K562 (cell line): Measurements from ENCODE around the gene LRRC7. TPM values are rescaled to one million over a fixed set of nuclear protein-coding genes. Genes with fewer than 3 reads are reported as not detected.

Source experiments
- CLOCK ChIP-seq: fragments of 250-450 bp; sonication (Bioruptor Pico); IDR thresholded peaks from 2 replicates; pipeline ENCODE4 v1.4.0; 2020; ENCODE audit warnings: mild to moderate bottlenecking, moderate library complexity, borderline replicate concordance
- FOXM1 ChIP-seq, 2 experiments: fragments of 450-650 bp in 1 of 2; sonication (generic) in 1 of 2; formaldehyde crosslinking in 1 of 2; IDR thresholded peaks; 2 replicates each; pipeline versions ENCODE4 v1.6.1 to v1.9.0; 2017 to 2022; ENCODE audit warnings: low read depth in 2 of 2, mild to moderate bottlenecking in 2 of 2, missing genetic modification reagents in 1 of 2, moderate library complexity in 1 of 2
- PHTF2 ChIP-seq: fragments of 250-450 bp; sonication (Bioruptor Pico); IDR thresholded peaks from 2 replicates; pipeline ENCODE4 v1.5.0; 2021; ENCODE audit warnings: mild to moderate bottlenecking
- STAT5B ChIP-seq: fragments of 250-450 bp; sonication (Bioruptor Pico); IDR thresholded peaks from 2 replicates; pipeline ENCODE4 v1.8.0; 2021; ENCODE audit warnings: mild to moderate bottlenecking, inconsistent platforms
- ZBTB40 ChIP-seq, 2 experiments: fragments of 450-650 bp in 1 of 2; sonication (generic) in 1 of 2; formaldehyde crosslinking in 1 of 2; IDR thresholded peaks; 2 replicates each; pipeline versions ENCODE4 v1.7.1 to v1.9.0; 2016 to 2022; ENCODE audit warnings: inconsistent platforms in 1 of 2, mild to moderate bottlenecking in 1 of 2, missing genetic modification reagents in 1 of 2
- polyA plus RNA-seq, 8 experiments: library from polyadenylated mRNA; depleted of rRNA in 4 of 8; stranded (reverse) in 5 of 8; unstranded in 3 of 8; fragments of >200 nt; fragmentation: Nextera tagmentation in 2 of 8; fragmentation: Illumina TruSeq in 1 of 8; extraction: Ambion mirVana in 2 of 8; extraction: Trizol in 1 of 8; gene quantifications; 2 replicates each; pipeline versions ENCODE4 v1.2.1 to v1.2.3, GENCODE V29; 2011 to 2014; ENCODE audit warnings: inconsistent platforms in 1 of 8, missing spikeins in 1 of 8
- total RNA-seq, 7 experiments: library from RNA; depleted of rRNA in 6 of 7; stranded (reverse); fragments of >200 nt in 6 of 7; fragmentation: Illumina TruSeq in 2 of 7; extraction: Trizol in 2 of 7; gene quantifications; 2 replicates each; pipeline versions ENCODE4 v1.2.1 to v1.2.3, GENCODE V29; 2011 to 2021; ENCODE audit warnings: low replicate concordance in 1 of 7
- TF ChIP-seq, protein P1 (sequence below): fragments of 250-450 bp; sonication (Bioruptor Pico); IDR thresholded peaks from 2 replicates; pipeline ENCODE4 v1.6.1; 2021; ENCODE audit warnings: mild to moderate bottlenecking
- TF ChIP-seq, protein P2 (sequence below), 2 experiments: IDR thresholded peaks; 2 replicates each; pipeline ENCODE4 v1.6.1; 2012; ENCODE audit warnings: improper control_type of control experiment in 2 of 2, low read depth in 2 of 2, low read length in 2 of 2, borderline replicate concordance in 1 of 2

LRRC7 gene
- total and polyA plus RNA-seq, 9 of the 15 experiments (the other 6 are each of a cell fraction or from before 2014, with no cell fraction given): 0.09 to 0.94 (median 0.49) TPM

DNA sequence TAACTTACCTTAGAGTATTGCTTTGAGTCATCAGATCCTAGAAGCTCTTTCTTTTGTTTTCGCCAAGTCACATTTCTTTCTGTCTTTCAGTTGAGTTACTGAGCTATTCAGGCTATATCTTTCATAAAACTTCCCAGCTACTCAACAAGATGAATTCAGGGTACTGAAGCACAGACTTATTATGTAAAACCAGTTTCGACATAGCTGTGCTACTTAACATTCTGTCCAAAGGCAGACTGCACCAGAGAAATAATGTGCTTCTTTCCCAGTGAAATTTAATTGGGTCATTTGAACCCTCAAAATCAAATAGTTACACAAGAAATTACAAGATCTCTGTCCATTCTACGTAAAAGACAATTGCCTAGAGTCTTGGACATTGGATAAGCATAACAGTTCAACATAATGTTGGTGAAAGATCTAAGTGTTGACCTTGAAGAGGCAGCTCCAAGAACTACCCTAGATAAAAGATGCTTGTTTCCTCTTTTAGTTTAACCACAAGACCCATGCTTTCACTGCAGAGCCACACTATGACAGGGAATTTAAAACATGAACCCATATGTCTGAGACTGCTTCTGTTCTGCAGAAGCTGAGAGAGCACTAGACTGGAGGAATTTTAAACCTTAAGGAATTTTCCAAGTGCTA, 474.5 kb downstream of the LRRC7 start (continued):
- TF ChIP-seq CLOCK (CRISPR knock-in tag): no peak
- TF ChIP-seq FOXM1 (IDR thresholded peaks at IDR 0.05; ENCODE audit: low read depth): no peak
- TF ChIP-seq FOXM1 (CRISPR knock-in tag; IDR thresholded peaks at IDR 0.05; ENCODE audit: low read depth): no peak
- TF ChIP-seq ZBTB40 (IDR thresholded peaks at IDR 0.05): peak; percentile 16; the same call in 1 of the 2 replicates
- TF ChIP-seq ZBTB40 (CRISPR knock-in tag; IDR thresholded peaks at IDR 0.05): no peak
- TF ChIP-seq, protein P1, sequence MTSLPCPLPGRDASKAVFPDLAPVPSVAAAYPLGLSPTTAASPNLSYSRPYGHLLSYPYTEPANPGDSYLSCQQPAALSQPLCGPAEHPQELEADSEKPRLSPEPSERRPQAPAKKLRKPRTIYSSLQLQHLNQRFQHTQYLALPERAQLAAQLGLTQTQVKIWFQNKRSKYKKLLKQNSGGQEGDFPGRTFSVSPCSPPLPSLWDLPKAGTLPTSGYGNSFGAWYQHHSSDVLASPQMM (CRISPR knock-in tag): no peak
- no peak for TF ChIP-seq PHTF2 (CRISPR knock-in tag)
- TF ChIP-seq, protein P2, sequence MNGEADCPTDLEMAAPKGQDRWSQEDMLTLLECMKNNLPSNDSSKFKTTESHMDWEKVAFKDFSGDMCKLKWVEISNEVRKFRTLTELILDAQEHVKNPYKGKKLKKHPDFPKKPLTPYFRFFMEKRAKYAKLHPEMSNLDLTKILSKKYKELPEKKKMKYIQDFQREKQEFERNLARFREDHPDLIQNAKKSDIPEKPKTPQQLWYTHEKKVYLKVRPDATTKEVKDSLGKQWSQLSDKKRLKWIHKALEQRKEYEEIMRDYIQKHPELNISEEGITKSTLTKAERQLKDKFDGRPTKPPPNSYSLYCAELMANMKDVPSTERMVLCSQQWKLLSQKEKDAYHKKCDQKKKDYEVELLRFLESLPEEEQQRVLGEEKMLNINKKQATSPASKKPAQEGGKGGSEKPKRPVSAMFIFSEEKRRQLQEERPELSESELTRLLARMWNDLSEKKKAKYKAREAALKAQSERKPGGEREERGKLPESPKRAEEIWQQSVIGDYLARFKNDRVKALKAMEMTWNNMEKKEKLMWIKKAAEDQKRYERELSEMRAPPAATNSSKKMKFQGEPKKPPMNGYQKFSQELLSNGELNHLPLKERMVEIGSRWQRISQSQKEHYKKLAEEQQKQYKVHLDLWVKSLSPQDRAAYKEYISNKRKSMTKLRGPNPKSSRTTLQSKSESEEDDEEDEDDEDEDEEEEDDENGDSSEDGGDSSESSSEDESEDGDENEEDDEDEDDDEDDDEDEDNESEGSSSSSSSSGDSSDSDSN (IDR thresholded peaks at IDR 0.05; ENCODE audit: borderline replicate concordance in 1 of 2, low read depth in 2 of 2, low read length in 2 of 2): no peak
- no peak for TF ChIP-seq STAT5B
